ENCODE measurements around the gene BCKDHB.
"Not testable (repeated sequence)": the region's sequence is repeated elsewhere in the genome, so short reads cannot be mapped to it uniquely, and the experiment has no call there.

Gene BCKDHB

DNA sequence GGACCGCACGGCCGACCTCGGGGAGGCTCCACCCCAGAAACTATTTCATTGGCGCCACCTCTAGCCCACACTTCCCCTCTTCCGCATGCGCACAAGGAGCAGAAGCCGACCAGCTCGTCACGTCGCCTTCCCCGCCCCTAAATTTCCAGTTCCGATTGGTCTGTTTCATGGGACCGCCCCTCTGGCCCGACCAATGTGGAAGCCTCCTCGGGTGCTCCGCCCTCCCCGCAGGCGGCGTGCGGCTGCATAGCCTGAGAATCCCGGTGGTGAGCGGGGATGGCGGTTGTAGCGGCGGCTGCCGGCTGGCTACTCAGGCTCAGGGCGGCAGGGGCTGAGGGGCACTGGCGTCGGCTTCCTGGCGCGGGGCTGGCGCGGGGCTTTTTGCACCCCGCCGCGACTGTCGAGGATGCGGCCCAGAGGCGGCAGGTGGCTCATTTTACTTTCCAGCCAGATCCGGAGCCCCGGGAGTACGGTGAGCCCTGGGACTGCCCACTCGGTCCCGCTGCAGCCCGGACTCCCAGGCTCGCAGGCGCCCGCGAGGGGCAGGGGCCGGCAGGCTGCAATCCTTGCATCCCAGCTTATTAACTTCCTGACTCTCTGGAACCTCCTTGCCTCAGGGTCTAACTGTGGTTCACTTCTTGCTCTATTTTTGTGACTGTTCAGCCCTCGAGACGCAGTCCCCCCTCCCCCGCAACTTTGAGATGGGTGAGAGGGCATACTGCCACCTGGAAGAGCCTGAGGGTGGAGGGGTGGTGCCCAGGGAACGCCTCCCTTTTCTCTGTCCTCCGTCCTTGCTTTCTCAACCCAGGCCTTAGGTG is at the start of gene BCKDHB:
TSS of gene BCKDHB (plus strand) at position 254 of the 818 bp plus-strand sequence. CDS start at position 277, 23 bp downstream.
- peak; percentile 98 to 100 (median 98) for DNase-seq

GRCh38 chr6:80060774-80061173 is 45.7 kb upstream of the BCKDHB start:
- no peak for DNase-seq

DNA sequence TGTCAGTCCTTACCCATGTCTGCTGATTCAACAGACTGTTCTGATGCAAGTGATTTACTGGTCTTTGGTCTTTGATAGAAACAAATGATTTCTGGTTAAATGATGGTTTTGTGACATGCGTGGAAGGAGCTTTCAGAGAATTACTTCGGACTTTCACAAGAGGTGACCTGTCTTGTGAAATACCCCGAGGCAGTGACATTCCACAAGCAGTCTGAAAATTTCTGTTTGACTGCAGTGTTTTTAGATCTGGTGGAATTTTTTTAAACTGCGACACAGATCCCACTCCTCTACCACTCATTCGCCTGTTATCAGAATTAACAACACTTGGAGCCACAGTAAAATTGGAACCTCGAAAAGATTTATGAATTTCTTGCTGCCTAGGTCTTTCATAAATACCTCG is 38.3 kb upstream of the BCKDHB start:
- DNase-seq = not testable (repeated sequence)

- not testable (repeated sequence) for DNase-seq
Observed at GRCh38 chr6:80070431-80070830, 36.0 kb upstream of the BCKDHB start.

GRCh38 chr6:80077067-80077466 is 29.4 kb upstream of the BCKDHB start:
- DNase-seq = no peak

DNA sequence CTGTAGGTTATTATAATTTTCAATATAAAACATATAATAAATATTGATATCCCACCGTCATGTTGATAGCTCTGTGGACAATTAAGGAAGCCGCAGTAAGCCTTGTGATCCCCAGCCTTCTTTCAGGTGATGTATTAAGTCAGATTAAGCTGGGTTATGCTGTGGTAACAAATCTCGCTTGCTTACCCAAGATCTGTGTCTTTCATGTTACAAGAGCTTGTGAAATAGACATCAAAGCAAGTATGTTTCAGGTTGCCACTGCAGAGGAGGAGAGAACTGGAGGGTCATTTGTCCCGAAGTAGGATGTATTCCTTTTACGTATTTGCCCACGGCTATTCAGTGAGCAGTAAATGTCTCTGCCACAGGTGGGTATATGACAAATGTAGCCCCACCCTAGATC is 17.8 kb upstream of the BCKDHB start:
- no peak for DNase-seq

GRCh38 chr6:80091506-80091905 is 15.0 kb upstream of the BCKDHB start:
- no peak for DNase-seq

DNA sequence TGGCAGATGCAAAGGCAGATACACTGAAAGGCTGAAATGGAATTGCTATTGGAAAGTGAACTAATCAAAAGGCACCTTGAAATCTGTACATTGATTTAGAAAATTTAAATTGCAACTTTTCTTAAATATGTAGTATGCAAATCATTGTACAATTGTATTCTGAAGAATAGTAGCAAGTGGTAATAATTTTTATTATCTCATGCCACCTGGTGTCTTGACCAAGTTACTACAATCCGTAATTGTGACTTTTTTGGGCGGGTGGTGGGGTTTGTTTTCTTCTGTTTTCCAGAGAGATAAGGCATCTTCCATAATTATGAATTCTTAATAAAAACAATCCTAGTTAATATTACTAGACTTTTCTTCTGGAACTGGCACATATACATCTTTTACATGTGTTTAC is 12.5 kb upstream of the BCKDHB start:
- peak in 2 of 3 experiments; percentile 26 to 36 for DNase-seq

- no peak for DNase-seq
Observed at GRCh38 chr6:80095600-80095999, 10.9 kb upstream of the BCKDHB start.

GRCh38 chr6:80098392-80098791 is 8.1 kb upstream of the BCKDHB start:
- DNase-seq = no peak

GRCh38 chr6:80104520-80104919 is 2.0 kb upstream of the BCKDHB start:
- DNase-seq = no peak

DNA sequence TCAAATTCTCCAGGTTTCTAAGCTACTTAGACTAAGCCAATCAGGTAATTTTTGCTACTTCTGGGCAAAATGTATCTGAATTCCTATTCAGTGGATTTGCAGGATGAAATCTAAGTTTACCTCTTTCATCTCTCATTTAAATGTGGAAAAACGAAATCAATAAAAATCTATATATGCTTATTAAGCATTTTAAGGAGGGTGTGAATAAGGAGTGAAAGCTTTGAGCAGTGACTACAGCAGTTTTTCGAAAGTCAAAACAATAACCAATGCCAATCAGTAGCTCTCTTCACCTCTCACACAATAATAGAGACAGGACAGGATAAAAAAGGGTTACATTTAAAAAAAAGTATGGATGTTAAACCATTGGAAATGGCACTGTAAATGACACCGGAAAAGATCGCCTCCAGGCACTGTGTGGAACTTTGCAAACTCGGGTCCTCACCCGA is 476 bp upstream of the BCKDHB start:
- DNase-seq = no peak

GRCh38 chr6:80122576-80122975 is 16.1 kb downstream of the BCKDHB start:
- DNase-seq = not testable (repeated sequence)

DNA sequence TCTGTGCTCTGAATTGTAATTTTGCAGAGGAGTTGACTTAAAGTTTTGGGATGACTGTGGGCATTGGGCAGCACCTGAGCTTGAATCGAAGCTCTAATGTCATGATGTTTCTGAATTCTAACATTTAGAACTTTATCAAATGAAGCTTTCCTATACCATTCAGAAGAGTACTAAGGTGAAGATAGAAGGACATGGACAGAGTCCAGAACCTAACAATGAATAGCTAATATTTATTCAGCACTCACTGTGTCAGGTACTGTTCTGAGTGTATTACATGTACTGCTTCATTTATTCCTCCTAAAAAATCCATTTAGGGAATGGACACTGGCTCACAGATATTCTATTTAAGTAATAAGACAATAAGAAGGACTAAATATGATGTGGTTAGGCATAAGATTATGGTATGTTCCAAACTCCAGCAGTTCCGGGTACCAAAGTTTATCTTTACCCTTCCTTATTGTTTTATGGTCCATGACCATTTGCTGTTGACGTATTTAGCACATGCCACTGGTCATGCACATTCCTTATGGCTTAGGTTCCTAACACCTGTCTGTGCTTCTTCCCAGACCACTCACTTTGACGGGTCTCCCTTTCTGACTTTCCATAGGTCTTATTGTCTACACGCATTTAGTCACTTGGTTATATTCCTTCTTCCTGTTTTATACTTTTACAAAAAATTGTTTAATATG is 20.3 kb downstream of the BCKDHB start:
- no peak for DNase-seq

GRCh38 chr6:80129485-80129884 is 23.0 kb downstream of the BCKDHB start:
- no peak for DNase-seq

DNA sequence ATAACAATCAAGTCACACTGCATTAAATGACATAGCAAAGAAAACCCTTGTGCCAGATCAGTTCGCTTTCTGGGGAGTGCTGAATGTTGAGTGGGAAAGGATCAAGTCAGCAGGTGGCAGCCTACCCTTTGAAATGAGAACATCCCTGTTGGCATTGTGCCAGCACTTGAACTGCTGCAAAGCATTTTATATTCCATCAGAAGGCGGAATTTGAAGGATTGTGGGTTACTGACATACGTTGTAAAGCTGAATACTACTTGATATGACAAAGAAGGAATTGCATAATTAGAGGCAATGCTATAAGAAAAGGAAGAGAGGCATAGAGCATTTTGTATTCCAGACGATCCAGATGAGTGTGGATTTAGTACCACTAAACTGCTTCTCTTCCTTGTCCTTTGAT is 26.5 kb downstream of the BCKDHB start:
- DNase-seq = peak; percentile 55 to 84 (median 82)

DNA sequence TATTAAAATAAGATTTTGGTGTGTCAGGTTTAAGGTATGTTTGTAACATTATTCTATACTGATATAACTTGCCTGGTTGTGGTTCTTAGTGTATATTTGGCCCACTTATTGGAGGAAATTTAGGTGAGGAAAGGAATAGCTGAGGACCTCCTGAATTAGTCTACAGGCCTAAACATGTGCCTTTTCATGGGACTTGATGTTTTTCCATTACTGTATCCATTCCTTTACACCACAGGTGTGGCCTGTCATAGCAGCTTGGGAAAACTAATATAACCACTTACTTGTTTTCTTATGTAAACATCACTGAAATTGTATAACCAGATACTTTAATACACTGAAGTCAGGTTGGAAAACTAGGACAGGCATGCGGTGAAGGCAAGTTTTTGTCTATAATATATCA is 27.6 kb downstream of the BCKDHB start:
- no peak for DNase-seq

DNA sequence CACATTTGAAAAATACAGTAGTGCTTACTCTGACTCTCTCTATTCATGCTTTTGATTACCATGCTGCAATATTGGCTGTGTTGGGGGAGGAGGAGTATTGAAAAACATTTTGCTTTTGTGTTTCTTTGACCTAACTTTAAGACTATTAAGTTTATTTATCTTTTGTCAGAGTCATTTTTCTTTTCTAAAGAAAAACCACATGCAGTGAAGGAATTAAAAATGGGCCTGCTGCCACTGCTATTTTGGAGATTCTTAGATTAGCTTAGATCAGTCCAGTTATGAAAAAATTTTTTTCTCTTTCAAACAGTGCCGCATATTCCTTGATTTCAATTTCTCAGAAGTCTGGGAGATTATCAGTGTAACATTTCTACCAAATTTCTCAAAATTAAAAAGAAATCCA is 36.1 kb downstream of the BCKDHB start:
- DNase-seq = no peak

DNA sequence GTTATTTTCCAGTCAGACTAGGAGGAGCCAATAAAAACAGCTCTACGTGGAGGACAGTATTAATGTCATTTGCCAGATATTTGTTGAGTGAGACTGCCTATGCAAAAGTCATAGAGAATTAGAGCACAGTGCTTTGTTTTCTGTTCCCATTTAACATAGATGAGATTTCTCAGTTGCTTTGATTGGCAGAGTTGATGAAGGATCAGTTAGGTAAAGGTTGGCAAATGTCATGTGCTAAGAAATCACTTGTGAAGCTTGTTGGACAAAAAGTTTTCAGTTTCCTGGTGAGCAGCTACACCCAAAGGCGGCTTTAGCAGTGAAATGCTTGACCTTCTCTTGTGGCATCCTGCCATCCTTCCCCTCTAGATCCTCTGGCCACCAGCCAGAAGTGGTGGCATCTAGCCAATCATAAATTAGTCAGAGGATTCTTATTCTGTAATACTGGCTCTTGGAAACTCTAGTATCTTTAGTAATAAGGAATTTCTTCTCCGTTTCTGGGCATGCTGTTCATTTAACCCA is 37.0 kb downstream of the BCKDHB start:
- DNase-seq = no peak

- no peak for DNase-seq
Observed at GRCh38 chr6:80144753-80145315, 38.4 kb downstream of the BCKDHB start.

GRCh38 chr6:80145509-80145908 is 39.0 kb downstream of the BCKDHB start:
- DNase-seq = no peak

DNA sequence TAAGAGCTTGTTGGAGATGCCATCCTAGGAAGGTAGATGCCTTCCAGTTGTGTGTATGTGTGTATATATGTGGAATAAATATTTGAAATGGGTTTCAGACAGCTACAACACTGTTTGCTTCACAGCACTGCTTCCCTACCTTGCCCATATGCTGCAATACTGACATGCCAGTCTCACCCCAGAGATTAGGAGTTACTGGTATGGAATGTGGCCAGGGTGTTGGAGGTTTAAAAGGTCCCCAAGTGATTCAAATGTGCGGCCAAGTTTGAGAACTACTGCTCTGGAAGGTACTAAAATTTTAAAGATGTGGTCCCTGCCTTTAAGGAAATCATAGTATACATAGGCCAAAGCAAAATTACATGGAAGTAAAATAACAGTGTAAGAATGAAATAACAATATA is 39.5 kb downstream of the BCKDHB start:
- DNase-seq = no peak

DNA sequence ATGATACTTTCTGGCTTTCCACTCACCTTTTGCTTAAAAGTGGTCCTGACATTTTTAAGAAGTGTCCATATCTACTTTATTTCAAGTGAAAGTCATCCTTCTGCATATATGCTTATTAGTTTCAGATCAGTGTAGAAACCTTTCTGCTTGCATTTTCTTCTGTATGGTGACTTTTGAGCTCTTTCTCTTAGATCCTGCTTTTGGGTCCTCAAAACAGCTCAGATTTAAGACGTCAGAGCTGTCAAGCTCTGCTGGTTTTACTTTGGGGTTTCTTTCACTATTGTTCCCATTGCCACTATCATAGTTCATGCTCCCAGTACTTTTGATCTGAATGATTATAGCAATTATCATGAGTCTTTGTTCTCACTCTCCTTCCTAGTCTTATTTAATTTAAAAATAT is 41.7 kb downstream of the BCKDHB start:
- DNase-seq = no peak

DNA sequence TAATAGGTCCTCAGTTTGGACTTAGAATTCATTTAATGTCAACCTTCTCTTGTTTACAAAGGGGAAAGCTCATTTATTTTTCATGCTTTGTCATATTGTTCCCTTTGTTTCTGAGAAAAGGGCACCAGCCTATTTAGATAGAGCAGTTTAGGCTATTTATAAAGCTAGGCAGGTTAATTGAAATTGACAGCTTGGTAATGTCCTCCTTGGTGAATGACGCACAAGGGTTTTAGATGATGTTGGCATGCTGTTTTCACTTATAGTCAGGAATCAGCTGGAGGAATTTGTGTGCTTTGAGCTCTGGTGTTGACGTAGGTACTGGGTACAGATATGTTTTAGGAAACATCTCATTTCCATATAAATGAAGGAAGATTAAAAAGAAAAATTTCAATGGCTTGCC is 45.2 kb downstream of the BCKDHB start:
- peak in 1 of 3 experiments; percentile 35 for DNase-seq
